IPS-NIHi7 (cell line): ENCODE results near the gene TMSB4Y.

Source experiments
- DNase-seq: peaks from one replicate; pipeline ENCODE4 v3.0.0; 2012; ENCODE audit warnings: mixed read lengths; ENCODE audit errors: extremely low spot score

Gene TMSB4Y

DNA sequence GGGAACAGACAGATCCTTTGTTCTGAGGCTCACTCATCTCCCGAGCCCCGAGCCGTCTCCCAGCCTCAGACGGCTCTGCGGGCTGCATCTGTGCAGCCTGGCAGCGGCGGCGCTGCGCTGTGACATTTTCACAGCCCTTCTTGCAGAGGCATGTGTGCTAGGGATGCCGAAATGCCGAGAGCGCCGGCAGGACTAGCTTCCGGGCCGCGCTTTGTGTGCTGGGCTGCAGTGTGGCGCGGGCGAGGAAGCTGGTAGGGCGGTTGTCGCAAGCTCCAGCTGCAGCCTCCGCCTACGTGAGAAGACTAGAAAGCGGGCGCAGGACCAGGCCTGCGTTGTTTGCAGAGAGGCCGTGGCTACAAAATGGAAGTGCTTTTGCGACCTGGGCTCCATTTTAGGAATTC is at the start of gene TMSB4Y:
TSS of gene TMSB4Y (plus strand) at position 332 of the 401 bp plus-strand sequence.
- DNase-seq: no peak

DNA sequence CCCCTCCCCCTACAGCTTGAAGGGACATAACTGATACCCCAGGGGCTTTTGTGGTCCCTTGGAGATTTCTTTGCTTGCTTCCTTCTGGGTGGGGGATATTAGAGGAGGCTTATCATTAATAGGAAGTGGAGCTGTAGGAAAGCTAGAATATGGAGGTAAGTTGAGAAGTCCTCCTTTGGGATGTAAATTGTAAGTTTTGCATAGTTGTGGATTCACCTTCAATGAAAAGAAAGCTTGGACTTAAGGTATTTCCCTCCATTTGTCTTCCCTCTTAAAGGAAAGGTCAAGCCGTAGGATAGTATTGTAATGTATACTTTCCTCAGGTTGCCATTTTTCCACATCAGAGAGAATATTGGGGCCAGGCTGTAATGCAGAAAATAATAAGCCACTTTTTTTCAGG is 39.5 kb upstream of the TMSB4Y start:
- no peak for DNase-seq

DNA sequence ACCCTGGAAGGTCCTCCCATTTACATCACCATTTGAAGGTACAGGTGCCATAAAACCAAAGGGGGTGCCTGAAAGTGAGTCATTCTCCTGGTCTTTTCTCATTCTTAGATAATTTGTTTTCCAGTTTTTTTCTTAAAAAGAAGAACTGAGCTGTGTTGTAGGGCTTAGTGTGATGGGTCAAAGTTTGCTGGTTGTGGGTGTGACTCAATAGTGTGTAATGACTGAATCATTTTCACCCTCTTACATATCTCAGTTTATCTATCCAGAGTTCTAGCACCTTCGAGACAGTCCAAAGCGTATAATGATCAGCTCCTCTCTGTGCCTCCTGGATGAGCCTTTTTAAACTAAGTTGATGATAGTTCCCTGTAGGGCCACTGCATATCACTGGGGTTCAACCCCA is 32.6 kb upstream of the TMSB4Y start:
- no peak for DNase-seq

DNA sequence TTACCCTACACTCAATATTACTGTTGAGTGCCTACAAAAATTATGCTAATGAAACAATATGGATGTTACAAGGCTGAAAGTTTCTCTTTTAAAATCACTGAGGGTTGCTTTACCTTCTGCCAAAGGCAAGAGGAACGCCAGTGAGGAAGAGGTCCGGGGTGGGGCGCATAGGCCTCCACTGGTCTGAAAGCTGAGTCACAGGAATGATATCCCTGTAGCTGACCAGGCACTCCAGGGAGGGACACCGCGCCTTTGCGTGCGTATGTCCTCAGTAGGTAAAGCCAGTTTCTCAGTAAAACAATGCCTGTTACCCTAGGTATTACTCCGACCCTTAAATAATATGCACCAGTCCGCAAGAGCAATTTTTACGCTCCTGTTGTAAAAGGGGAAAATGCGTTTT is 1.4 kb upstream of the TMSB4Y start:
- no peak for DNase-seq

DNA sequence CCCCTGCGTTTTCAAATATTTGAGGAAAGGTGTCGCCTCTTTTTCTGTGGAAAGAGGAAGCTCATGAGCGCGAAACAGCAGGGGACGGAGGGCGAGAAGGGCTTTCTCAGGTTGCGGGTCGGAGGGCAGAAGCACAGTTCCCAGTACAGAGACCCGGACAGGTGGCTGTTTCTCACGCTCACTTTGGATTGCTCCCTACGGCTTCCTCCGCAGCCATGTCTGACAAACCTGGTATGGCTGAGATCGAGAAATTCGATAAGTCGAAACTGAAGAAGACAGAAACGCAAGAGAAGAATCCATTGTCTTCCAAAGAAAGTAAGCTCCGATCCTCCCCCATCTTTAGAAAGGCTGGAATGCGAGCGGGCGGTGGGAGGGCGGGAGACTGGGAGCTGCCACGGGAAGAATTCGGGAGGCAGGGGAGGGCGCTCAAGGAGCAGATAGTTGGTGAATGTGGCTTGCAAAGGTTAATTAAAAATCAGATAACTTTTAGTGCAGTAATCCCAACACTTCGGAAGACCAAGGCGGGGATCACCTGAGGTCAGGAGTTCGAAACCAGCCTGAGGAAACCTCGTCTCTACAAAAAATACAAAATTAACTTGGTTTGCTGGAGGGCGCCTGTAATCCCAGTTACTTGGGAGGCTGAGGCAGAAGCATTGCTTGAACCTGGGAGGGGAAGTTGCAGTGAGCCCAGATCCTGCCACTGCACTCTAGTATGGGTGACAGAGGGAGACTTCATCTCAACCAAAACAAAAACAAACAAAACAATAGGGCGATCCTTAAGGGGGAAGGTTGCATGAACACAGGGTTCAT is 627 bp downstream of the TMSB4Y start:
- no peak for DNase-seq

DNA sequence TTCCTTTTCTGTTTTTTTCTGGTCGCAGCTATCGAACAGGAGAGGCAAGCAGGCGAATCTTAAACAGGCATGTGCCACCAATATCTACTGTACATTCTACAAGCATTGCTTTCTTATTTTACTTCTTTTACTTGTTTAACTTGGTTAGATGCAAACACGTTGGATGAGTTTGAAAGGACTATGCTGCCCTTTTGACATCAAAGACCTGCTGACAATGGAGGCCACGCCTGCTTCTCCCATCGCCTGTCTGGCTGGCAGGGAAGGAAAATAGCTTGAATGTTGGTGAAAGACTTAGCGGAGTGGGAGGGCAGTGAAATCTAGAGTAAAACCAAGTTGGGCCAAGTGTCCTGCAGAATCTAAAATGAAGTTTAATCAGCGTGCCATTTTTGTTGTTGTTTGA is 1.5 kb downstream of the TMSB4Y start:
- DNase-seq: no peak

DNA sequence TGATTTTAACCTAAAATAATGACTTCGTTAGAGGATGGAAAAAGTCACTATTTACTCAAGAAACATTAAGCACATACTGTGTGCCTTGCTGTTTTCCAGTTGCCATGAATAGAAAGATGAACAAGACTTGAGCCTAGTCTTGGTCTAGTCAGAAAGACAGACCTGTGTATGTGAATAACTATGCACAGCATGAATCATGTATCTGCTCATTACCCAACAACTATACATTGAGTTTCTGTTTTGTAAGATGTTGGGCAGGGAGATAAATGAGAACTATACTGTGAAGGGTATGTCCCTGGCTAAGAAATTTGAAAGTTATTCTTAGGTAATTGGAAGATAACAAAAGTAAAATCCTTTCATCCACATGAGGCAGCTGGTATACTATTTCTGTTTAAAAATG is 4.3 kb downstream of the TMSB4Y start:
- DNase-seq: no peak

DNA sequence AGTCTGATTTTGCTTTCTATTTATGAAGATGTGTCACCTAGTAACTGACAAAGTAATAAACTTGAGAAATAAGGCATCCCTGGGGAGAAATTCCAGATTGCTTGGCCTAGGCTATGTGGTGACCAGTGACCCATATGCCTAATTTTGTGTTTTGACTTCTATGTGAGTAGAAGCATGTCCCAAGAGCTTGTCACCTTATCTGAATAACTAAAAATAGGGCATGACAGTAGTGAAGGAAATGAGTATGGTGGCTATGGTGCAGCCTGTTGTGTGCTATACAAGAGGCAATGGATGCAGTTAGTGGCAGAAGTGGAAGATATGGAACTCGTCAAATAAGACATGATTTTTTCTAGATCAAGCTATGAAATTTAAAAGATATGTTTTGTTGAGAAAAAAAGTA is 15.3 kb downstream of the TMSB4Y start:
- DNase-seq: no peak

DNA sequence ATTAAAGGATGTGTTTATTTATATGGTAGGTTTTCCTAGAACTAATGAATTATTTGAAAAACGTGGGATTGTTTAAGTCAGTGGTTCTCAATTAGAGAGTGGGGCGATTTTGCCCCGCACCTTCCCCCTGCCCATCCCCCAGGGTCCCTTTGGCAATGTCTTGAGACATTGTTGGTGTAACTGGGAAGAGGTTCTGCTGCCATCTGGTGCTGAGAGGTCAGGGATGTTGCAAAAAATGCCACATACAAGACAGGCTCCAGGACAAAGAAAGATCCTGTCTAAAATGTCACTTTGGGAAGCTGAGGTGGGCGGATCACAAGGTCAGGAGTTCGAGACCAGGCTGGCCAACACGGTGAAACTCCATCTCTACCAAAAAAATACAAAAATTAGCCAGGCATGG is 25.8 kb downstream of the TMSB4Y start:
- no peak for DNase-seq

DNA sequence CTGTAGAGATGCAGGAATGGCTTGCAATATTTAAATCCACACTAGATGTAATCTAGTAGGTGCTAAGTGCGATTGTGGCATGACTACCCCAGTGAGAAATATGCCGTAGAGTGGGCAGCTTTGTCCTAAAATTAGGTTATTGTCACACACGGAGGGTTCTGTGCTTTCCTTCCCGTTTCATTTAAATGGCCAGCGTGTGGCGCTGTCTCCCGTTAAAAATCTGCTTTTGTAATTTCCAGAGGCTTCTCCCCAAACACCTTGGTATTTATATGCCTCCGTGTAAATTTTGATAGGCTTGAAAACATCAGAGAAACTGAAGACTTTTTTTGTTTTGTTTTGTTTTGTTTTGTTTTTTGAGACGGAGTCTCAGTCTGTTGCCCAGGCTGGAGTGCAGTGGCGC is 34.9 kb downstream of the TMSB4Y start:
- no peak for DNase-seq

DNA sequence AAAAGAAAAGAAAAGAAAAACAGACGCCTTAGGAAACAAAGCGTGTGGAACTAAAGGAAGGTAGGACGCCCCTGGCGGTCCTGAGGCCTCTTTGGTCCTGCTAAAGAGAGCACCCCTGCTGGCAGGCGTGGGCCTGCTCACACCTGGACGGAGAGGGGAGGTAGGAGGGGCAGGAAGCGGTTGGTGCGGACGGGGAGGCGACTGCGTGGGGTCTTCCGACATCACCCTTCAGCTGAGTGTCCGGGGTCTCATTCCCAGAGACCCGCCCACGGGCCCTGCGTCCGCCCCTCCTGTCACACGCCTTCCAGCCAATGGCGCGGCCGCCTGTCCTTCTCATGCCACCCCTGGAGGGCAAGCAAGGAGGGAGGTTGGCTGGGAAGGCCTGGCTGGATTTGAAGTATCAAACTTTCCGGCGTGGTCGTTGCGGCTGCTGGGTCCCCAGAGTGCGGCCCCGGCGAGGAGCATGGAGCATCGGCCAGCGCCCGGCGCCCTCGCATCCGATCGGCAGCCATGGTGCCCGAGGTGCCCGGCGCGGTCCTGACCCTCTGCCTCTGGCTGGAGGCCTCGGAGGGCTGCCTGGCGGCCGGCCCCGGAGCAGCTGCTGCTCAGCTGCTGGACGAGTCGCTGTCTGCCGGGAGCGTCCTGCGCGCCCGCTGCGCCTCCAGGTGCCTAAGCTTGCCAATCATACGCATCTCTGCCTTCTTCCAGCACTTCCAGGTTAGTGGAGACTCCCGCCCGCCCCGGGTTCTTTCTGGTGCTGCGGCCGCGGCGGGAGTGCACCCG is 47.8 kb downstream of the TMSB4Y start:
- DNase-seq: no peak

DNA sequence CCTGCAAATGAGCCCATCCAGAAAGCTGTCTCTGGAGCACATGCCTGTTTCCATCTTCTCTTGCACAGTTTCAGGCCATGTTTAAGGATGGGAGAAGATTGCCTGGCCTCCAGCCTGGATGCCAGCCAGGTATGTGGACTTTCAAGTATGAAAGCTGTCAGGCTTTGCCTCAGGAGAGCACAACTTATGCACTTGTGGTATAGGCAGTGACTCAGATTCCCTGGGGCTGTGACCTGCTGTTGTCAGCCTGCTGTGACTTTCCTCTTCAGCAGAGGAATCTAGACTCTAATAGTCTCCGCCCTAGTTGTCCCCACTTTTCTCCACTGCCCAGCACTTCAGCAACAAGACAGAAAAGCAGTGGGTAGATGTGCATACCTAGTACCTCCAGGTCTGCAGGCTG is 51.0 kb downstream of the TMSB4Y start:
- DNase-seq: no peak
